IPS-20b (cell line): ENCODE measurements around the gene TOP3B.
"Not testable (repeated sequence)": the region's sequence is repeated elsewhere in the genome, so short reads cannot be mapped to it uniquely, and the experiment has no call there.

Experiments
- H3K27ac ChIP-seq: one replicate; pipeline ENCODE4 v1.5.1; 2013; ENCODE audit warnings: low read length
- H3K27me3 ChIP-seq: 2 replicates; pipeline ENCODE4 v1.6.1; 2013; ENCODE audit warnings: mild to moderate bottlenecking, low read length, inconsistent platforms; ENCODE audit not compliant: insufficient read depth
- H3K36me3 ChIP-seq: 2 replicates; pipeline ENCODE4 v1.6.1; 2013; ENCODE audit warnings: low read depth, mild to moderate bottlenecking, inconsistent platforms, low read length, moderate library complexity; ENCODE audit not compliant: insufficient read depth
- H3K4me1 ChIP-seq: 2 replicates; pipeline ENCODE4 v1.6.1; 2013; ENCODE audit warnings: mild to moderate bottlenecking, control low read depth, inconsistent platforms, low read length, moderate library complexity; ENCODE audit not compliant: insufficient read depth
- H3K4me3 ChIP-seq: 2 replicates; pipeline ENCODE4 v1.5.1; 2013; ENCODE audit warnings: mild to moderate bottlenecking, low read length, inconsistent platforms
- H3K9ac ChIP-seq: 2 replicates; pipeline ENCODE4 v1.6.1; 2013; ENCODE audit warnings: low read depth, mild to moderate bottlenecking, inconsistent platforms, low read length, moderate library complexity
- H3K9me3 ChIP-seq: 2 replicates; pipeline ENCODE4 v1.6.1; 2013; ENCODE audit warnings: mild to moderate bottlenecking, low read depth, low read length, inconsistent platforms; ENCODE audit not compliant: insufficient read depth

TOP3B gene

GRCh38 chr22:21915624-21916308, 66.8 kb downstream of the TOP3B start:
- H3K27ac ChIP-seq, result no peak overlapping the region
- no peaks in the 10 kb centered on the region for H3K36me3 ChIP-seq
- no peak overlapping the region for H3K9ac ChIP-seq
- no peaks in the 10 kb centered on the region for H3K27me3 ChIP-seq
- H3K9me3 ChIP-seq, result no peaks in the 10 kb centered on the region
- no peak overlapping the region for H3K4me3 ChIP-seq
- H3K4me1 ChIP-seq, result peaks cover 16% of the 10 kb centered on the region; the same call in 1 of the 2 replicates

GRCh38 chr22:21914033-21914642, 68.4 kb downstream of the TOP3B start:
- H3K9me3 ChIP-seq, H3K4me1 ChIP-seq, H3K36me3 ChIP-seq, H3K9ac ChIP-seq, H3K27me3 ChIP-seq, H3K27ac ChIP-seq, H3K4me3 ChIP-seq: not testable (repeated sequence)

- H3K27ac ChIP-seq, H3K9me3 ChIP-seq, H3K9ac ChIP-seq, H3K36me3 ChIP-seq, H3K4me3 ChIP-seq, H3K4me1 ChIP-seq, H3K27me3 ChIP-seq: not testable (repeated sequence)
These were observed 72.2 kb downstream of the TOP3B start for GRCh38 chr22:21910367-21910766.

- no peaks in the 10 kb centered on the region for H3K9me3 ChIP-seq
- H3K9ac ChIP-seq, result no peak overlapping the region
- no peaks in the 10 kb centered on the region for H3K4me1 ChIP-seq
- H3K4me3 ChIP-seq, result no peak overlapping the region
- no peaks in the 10 kb centered on the region for H3K36me3 ChIP-seq
- no peak overlapping the region for H3K27ac ChIP-seq
- H3K27me3 ChIP-seq, result no peaks in the 10 kb centered on the region
These were observed 72.7 kb downstream of the TOP3B start for GRCh38 chr22:21909871-21910270.

- no peaks in the 10 kb centered on the region for H3K36me3 ChIP-seq
- no peaks in the 10 kb centered on the region for H3K4me1 ChIP-seq
- H3K9ac ChIP-seq, result no peak overlapping the region
- no peaks in the 10 kb centered on the region for H3K27me3 ChIP-seq
- H3K27ac ChIP-seq, result no peak overlapping the region
- no peaks in the 10 kb centered on the region for H3K9me3 ChIP-seq
- H3K4me3 ChIP-seq, result no peak overlapping the region
These were observed 74.7 kb downstream of the TOP3B start for GRCh38 chr22:21907638-21908522.
